Vagina (tissue), 2 donors: ENCODE measurements around the gene MRGPRF.

Experiments
- POLR2A ChIP-seq, 2 donors: fragments of 450-650 bp; IDR thresholded peaks; one replicate each; pipeline ENCODE4 v1.6.1; 2017; ENCODE audit warnings: antibody characterized with exemption in 2 of 2, mild to moderate bottlenecking in 2 of 2, moderate library complexity in 2 of 2
- TF ChIP-seq, protein P1 (sequence below), 3 experiments: fragments of 450-650 bp in 2 of 3; fragments of 200-600 bp in 1 of 3; sonication (generic) in 1 of 3; IDR thresholded peaks; one replicate each; pipeline ENCODE4 v1.5.1; 2017 to 2019; ENCODE audit warnings: antibody characterized with exemption in 3 of 3, mild to moderate bottlenecking in 2 of 3, moderate library complexity in 2 of 3

DNA sequence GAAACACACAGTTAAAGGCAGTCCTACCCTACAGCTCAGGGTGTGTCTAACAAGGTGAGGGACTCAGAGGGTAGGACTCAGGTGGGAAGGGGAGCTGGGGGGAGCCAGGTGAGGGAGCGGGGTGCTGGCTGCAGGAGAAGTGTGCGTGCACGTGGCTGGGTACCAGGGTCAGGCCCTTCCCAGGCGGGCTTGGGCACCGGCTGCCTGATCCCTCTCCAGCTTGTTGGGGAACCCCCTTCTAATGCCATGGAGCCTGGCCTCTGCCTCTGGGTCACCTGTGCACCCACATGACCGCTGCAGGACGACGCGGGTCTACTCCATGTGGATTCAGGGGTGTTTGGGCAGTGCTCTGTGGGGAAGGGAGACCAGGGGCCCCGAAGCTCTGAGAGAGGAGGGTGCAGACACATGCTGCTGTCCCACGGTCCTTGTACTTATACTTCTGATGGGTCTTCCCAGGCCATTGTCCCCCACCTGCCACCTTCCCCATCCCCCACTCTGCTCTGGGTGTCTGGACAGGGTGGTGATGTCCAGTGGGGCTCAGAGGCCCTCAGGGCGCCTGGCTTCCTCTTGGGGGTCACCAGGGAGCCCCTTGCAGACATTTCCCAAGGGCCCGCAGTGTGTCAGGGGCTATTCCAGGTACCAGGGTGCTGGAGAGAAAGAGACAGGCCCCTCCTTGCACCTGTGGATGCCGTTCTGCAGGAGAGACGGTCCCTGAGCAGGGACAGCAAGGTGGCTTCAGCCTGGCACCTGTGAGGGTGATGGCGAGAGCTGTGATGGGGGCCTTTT, 21.9 kb downstream of the MRGPRF start:
- TF ChIP-seq, protein P1, sequence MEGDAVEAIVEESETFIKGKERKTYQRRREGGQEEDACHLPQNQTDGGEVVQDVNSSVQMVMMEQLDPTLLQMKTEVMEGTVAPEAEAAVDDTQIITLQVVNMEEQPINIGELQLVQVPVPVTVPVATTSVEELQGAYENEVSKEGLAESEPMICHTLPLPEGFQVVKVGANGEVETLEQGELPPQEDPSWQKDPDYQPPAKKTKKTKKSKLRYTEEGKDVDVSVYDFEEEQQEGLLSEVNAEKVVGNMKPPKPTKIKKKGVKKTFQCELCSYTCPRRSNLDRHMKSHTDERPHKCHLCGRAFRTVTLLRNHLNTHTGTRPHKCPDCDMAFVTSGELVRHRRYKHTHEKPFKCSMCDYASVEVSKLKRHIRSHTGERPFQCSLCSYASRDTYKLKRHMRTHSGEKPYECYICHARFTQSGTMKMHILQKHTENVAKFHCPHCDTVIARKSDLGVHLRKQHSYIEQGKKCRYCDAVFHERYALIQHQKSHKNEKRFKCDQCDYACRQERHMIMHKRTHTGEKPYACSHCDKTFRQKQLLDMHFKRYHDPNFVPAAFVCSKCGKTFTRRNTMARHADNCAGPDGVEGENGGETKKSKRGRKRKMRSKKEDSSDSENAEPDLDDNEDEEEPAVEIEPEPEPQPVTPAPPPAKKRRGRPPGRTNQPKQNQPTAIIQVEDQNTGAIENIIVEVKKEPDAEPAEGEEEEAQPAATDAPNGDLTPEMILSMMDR (IDR thresholded peaks at IDR 0.05), result no peak
- no peak for TF ChIP-seq POLR2A (IDR thresholded peaks at IDR 0.05)
